Esophagus muscularis mucosa (tissue), 4 donors: ENCODE measurements around the gene EIF2B5. TPM values are rescaled to one million over a fixed set of nuclear protein-coding genes. Genes with fewer than 3 reads are reported as not detected.

Source experiments
- DNase-seq: peaks from one replicate; pipeline ENCODE4 v3.0.0-alpha.2; 2017; ENCODE audit errors: extremely low spot score
- H3K27ac ChIP-seq, 4 donors: fragments of 200-600 bp; sonication (generic); replicated peaks in 1 of 4; 1 replicate in 3 of 4; 2 replicates in 1 of 4; pipeline ENCODE4 v1.5.1; 2016 to 2019; ENCODE audit warnings: mild to moderate bottlenecking in 1 of 4
- H3K27me3 ChIP-seq, 4 donors: fragments of 200-600 bp; sonication (generic); one replicate each; pipeline versions ENCODE4 v1.5.1 to v1.6.0; 2016 to 2019
- H3K36me3 ChIP-seq, 4 donors: fragments of 200-600 bp; sonication (generic); one replicate each; pipeline ENCODE4 v1.5.1; 2016 to 2019
- H3K4me1 ChIP-seq, 4 donors: fragments of 200-600 bp; sonication (generic); one replicate each; pipeline ENCODE4 v1.5.1; 2016 to 2019
- H3K4me3 ChIP-seq, 4 donors: fragments of 200-600 bp; sonication (generic); 1 replicate in 2 of 4; 2 replicates in 2 of 4; pipeline ENCODE4 v1.5.1; 2016 to 2019; ENCODE audit warnings: mild to moderate bottlenecking in 4 of 4, moderate library complexity in 1 of 4
- H3K9me3 ChIP-seq, 4 donors: fragments of 200-600 bp; sonication (generic); 1 replicate in 3 of 4; 2 replicates in 1 of 4; pipeline ENCODE4 v1.5.1; 2016 to 2019
- CTCF ChIP-seq, 3 experiments: fragments of 200-600 bp in 2 of 3; fragments of 450-650 bp in 1 of 3; sonication (generic) in 2 of 3; IDR thresholded peaks; one replicate each; pipeline ENCODE4 v1.5.1; 2017 to 2019; ENCODE audit warnings: antibody characterized with exemption in 3 of 3, mild to moderate bottlenecking in 2 of 3, moderate library complexity in 1 of 3
- EP300 ChIP-seq: sonication (generic); formaldehyde crosslinking; IDR thresholded peaks from one replicate; pipeline ENCODE4 v1.6.1; 2017; ENCODE audit warnings: antibody characterized with exemption
- POLR2A ChIP-seq: fragments of 450-650 bp; IDR thresholded peaks from one replicate; pipeline ENCODE4 v1.6.1; 2017; ENCODE audit warnings: antibody characterized with exemption, moderate library complexity, mild to moderate bottlenecking, low read depth
- POLR2AphosphoS5 ChIP-seq, 2 donors: sonication (generic); formaldehyde crosslinking; IDR thresholded peaks; one replicate each; pipeline ENCODE4 v1.6.1; 2017; ENCODE audit warnings: antibody characterized with exemption in 2 of 2
- WGBS: methylation state at CpG from one replicate; pipeline ENCODE4 v1.1.5; 2018; 5-methylcytosine and 5-hydroxymethylcytosine counted together
- intact Hi-C: fragments of 100-400 bp; cut with DNase I; formaldehyde crosslinking; loops from one replicate; pipeline ENCODE4 v1.15.1; 2023
- total RNA-seq, 4 donors: library from RNA; depleted of rRNA; stranded (reverse); fragments of >200 nt; gene quantifications; one replicate each; pipeline versions ENCODE4 v1.1.0 to v1.2.1, GENCODE V29; 2016

EIF2B5 gene
- total RNA-seq, 4 donors from 2014 or later, result 29.3 to 39.5 (median 33.8) TPM

DNA sequence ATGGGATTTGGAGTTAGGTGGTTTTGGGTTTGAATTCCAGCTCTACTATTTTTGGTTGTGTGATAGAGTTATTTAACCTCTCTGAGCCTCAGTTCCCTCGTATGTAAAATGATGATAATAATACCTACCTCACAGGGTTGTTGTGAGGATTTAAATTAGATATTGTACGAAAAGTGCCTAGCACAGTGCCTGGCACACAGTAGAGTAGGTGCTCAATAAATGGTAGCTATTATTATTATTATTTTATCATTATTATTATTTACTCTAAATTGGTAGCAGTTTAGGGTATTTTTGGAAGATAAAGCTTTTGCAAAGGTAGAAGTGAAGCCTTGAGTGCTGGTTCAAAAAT lies 38.2 kb downstream of the EIF2B5 start:
- no peak for TF ChIP-seq POLR2AphosphoS5 (IDR thresholded peaks at IDR 0.05)
- peak overlapping the region; percentile 62 to 97 (median 82) for H3K27ac ChIP-seq
- peaks cover 33 to 62% (median 56%) of the 10 kb centered on the region in 4 donors for H3K4me1 ChIP-seq
- no peak for DNase-seq
- peaks cover 40 to 61% (median 55%) of the 10 kb centered on the region in 4 donors for H3K36me3 ChIP-seq
- 94% methylated on average over 2 of the region's 2 CpGs for WGBS
- intact Hi-C loops, result no loop called here
- H3K4me3 ChIP-seq, result no peak overlapping the region
- no peaks in the 10 kb centered on the region for H3K9me3 ChIP-seq
- no peaks in the 10 kb centered on the region for H3K27me3 ChIP-seq

GRCh38 chr3:184174284-184174645 lies 39.1 kb downstream of the EIF2B5 start:
- H3K27me3 ChIP-seq, result no peaks in the 10 kb centered on the region
- TF ChIP-seq CTCF (IDR thresholded peaks at IDR 0.05) (no peak), POLR2AphosphoS5 (IDR thresholded peaks at IDR 0.05) (no peak), EP300 (no peak), POLR2A (no peak)
- peaks cover 33 to 57% (median 54%) of the 10 kb centered on the region in 4 donors for H3K4me1 ChIP-seq
- peak overlapping the region in 2 of 4 donors; percentile 99 for H3K4me3 ChIP-seq
- H3K9me3 ChIP-seq, result no peaks in the 10 kb centered on the region
- 14% methylated on average over 4 of the region's 4 CpGs for WGBS
- intact Hi-C loops, result loop anchor here (2.0 kb wide), 1 partner anchor 39 kb away; the partner anchor contains the start of gene EIF2B5
- H3K36me3 ChIP-seq, result peaks cover 47 to 61% (median 55%) of the 10 kb centered on the region in 4 donors
- no peak for DNase-seq
- peak overlapping the region; percentile 62 to 97 (median 82) for H3K27ac ChIP-seq

- peak; percentile 99 for DNase-seq
- intact Hi-C loops, result loop anchor here (2.0 kb wide), 1 partner anchor 40 kb away; the partner anchor contains the start of gene EIF2B5
- under 1% methylated on average over 41 of the region's 73 CpGs for WGBS
- TF ChIP-seq POLR2A (peak; percentile 75), EP300 (no peak), POLR2AphosphoS5 (IDR thresholded peaks at IDR 0.05) (peak; percentile 93), CTCF (IDR thresholded peaks at IDR 0.05) (no peak)
- peaks cover 33 to 57% (median 53%) of the 10 kb centered on the region in 4 donors for H3K4me1 ChIP-seq
- H3K27ac ChIP-seq, result peak within 1 kb of the TSS; percentile 90 to 97 (median 96)
- H3K27me3 ChIP-seq, result no peaks in the 10 kb centered on the region
- H3K9me3 ChIP-seq, result no peaks in the 10 kb centered on the region
- H3K4me3 ChIP-seq, result peak within 1 kb of the TSS; percentile 85 to 100 (median 99)
- peaks cover 47 to 61% (median 55%) of the 10 kb centered on the region in 4 donors for H3K36me3 ChIP-seq
Measured at GRCh38 chr3:184174646-184175492, 39.7 kb downstream of the EIF2B5 start, which contains the start of gene AP2M1. Gene AP2M1 (plus strand): TSS chr3:184174855. CDS start chr3:184176994, 2,139 bp downstream.

- no peak for DNase-seq
- H3K4me3 ChIP-seq, result peak overlapping the region; percentile 85 to 100 (median 99)
- intact Hi-C loops, result loop anchor here (2.0 kb wide), 1 partner anchor 41 kb away; the partner anchor contains the start of gene EIF2B5
- H3K27ac ChIP-seq, result peak overlapping the region; percentile 90 to 97 (median 96)
- H3K9me3 ChIP-seq, result no peaks in the 10 kb centered on the region
- WGBS, result 27% methylated on average over 8 of the region's 8 CpGs
- H3K27me3 ChIP-seq, result no peaks in the 10 kb centered on the region
- no peak for TF ChIP-seq POLR2A
- TF ChIP-seq EP300, result no peak
- no peak for TF ChIP-seq CTCF (IDR thresholded peaks at IDR 0.05)
- TF ChIP-seq POLR2AphosphoS5 (IDR thresholded peaks at IDR 0.05), result no peak
- peaks cover 47 to 61% (median 55%) of the 10 kb centered on the region in 4 donors for H3K36me3 ChIP-seq
- H3K4me1 ChIP-seq, result peaks cover 33 to 61% (median 53%) of the 10 kb centered on the region in 4 donors
Measured at GRCh38 chr3:184175506-184175905, 40.3 kb downstream of the EIF2B5 start.

GRCh38 chr3:184175981-184176376 lies 40.8 kb downstream of the EIF2B5 start:
- no peaks in the 10 kb centered on the region for H3K27me3 ChIP-seq
- 23% methylated on average over 3 of the region's 3 CpGs for WGBS
- H3K36me3 ChIP-seq, result peaks cover 47 to 61% (median 55%) of the 10 kb centered on the region in 4 donors
- H3K27ac ChIP-seq, result peak overlapping the region; percentile 90 to 97 (median 96)
- H3K4me1 ChIP-seq, result peaks cover 33 to 61% (median 51%) of the 10 kb centered on the region in 4 donors
- no peaks in the 10 kb centered on the region for H3K9me3 ChIP-seq
- intact Hi-C loops, result loop anchor here (2.0 kb wide), 1 partner anchor 41 kb away; the partner anchor contains the start of gene EIF2B5
- no peak for DNase-seq
- no peak for TF ChIP-seq POLR2A
- no peak for TF ChIP-seq CTCF (IDR thresholded peaks at IDR 0.05)
- TF ChIP-seq POLR2AphosphoS5 (IDR thresholded peaks at IDR 0.05), result no peak
- TF ChIP-seq EP300, result no peak
- H3K4me3 ChIP-seq, result peak overlapping the region; percentile 85 to 100 (median 99)
